Smooth muscle cell of the umbilical artery (primary cell): ENCODE data around the gene CD79B. TPM values are rescaled to one million over a fixed set of nuclear protein-coding genes. Genes with fewer than 3 reads are reported as not detected.

Source experiments
- total RNA-seq: library from RNA; depleted of rRNA; stranded (reverse); fragments of >200 nt; gene quantifications from 2 replicates; pipeline ENCODE4 v1.2.3, GENCODE V29; 2014

CD79B gene
- total RNA-seq, result not detected in 2 replicates

DNA sequence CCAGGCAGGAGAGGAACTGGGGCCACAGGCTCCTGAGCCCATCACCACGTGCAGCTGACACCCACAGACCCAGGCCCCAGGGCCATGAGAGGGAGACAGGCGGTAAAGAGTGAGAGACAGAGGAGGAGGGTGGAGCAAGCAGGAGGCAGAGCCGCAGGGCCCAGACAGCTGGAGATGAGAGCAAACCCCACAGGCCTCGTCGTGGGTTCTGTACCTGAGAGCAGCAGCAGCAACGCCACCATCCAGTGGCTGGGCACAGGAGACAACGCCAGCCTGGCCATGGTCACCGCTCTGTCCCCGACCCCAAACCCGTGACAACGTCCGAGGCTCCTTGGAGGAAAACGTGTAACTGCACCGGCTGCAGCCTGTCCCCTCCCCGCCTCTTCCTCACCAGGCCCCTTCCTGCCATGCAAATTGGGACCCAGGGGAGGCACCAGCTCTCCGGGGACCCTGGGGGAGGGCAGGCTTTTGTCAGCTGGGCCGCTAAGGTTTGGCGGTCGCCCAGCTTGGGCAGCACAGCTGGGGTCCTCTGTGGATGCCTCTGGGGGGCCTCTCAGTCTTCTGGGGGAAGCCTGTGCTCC lies at the start of gene CD79B:
Gene CD79B (minus strand): TSS at position 351 of the 581 bp plus-strand sequence. CDS start 70 bp downstream, at position 281.

GRCh38 chr17:63972796-63973195 lies 40.7 kb upstream of the CD79B start, which contains the start of gene SCN4A:
SCN4A (minus strand) TSS chr17:63972918; CDS start chr17:63972841, 77 bp downstream.

DNA sequence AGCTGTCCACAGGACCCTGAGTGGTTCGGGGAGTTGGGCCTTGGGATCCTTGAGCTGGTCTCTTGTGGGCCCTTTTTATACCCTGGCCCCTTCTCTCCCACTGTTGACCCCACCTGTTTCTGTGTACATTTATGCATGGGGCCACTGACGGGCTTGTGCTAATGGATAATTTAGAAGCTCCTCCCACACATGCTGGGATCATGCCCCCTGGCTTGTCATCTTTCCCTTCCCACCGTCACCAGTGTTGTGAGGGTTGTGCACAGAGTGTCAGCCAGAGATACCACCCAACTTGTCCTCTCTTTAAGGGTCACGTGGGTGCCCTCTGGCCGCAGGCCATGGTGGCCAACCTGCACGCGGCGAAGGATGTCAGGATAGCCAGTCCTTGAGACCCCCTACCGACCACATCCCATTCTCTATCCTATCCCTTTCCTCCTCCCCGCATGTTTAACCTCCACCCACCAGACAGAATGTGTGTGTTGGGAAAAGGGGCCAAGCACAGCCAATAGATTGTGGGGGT lies 13.3 kb downstream of the CD79B start, which contains the start of gene GH1:
Gene GH1 (minus strand): TSS at position 51 of the 517 bp plus-strand sequence. CDS start 63 bp downstream, outside the sequence.

DNA sequence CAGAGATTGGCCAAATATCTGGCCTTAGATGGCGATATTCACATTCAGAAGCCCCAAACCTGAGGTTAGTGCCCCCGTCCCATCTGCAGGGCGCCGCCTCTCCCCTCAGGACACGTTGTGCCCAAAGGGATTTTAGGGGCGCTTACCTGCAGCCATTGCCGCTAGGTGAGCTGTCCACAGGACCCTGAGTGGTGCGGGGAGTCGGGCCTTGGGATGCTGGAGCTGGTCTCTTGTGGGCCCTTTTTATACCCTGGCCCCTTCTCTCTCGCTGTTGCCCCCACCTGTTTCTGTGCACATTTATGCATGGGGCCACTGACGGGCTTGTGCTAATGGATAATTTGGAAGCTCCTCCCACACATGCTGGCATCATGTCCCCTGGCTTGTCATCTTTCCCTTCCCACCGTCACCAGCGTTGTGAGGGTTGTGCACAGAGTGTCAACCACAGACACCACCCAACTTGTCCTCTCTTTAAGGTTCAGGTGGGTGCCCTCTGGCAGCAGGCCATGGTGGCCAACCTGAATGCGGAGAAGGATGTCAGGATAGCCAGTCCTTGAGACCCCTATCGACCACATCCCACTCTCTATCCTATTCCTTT lies 21.0 kb downstream of the CD79B start, which contains the start of gene CSHL1:
Gene CSHL1 (minus strand): TSS at position 218 of the 595 bp plus-strand sequence. CDS start 62 bp downstream, at position 156.

GRCh38 chr17:63896524-63897354 lies 35.4 kb downstream of the CD79B start, which contains the start of gene CSH1:
CSH1 (minus strand) TSS chr17:63896574; CDS start chr17:63896511, 63 bp downstream.

GRCh38 chr17:63881935-63882601 lies 50.1 kb downstream of the CD79B start, which contains the start of gene GH2:
GH2 (minus strand) TSS chr17:63881944; CDS start chr17:63881801, 143 bp downstream.

Other genes with a start within 250 kb of the CD79B start
- gene LIMD2, start 232.2 kb downstream of the CD79B start, total RNA-seq, result 7.4 and 16.4 TPM in 2 replicates
- 21.1 and 23.8 TPM in 2 replicates for gene STRADA, start 190.5 kb downstream of the CD79B start, total RNA-seq
- 87.6 and 102 TPM in 2 replicates for gene CCDC47, start 158.7 kb downstream of the CD79B start, total RNA-seq
- gene DDX42, start 158.2 kb downstream of the CD79B start, total RNA-seq, result 68.6 and 103 TPM in 2 replicates
- gene PSMC5, start 104.9 kb downstream of the CD79B start, total RNA-seq, result 45.4 and 62.9 TPM in 2 replicates
- gene FTSJ3, start 104.7 kb downstream of the CD79B start, total RNA-seq, result 57.6 and 65.3 TPM in 2 replicates
- gene SMARCD2, start 89.6 kb downstream of the CD79B start, total RNA-seq, result 61.5 and 65.2 TPM in 2 replicates
- gene CSH2, start 58.7 kb downstream of the CD79B start, total RNA-seq, result not detected in 2 replicates
- not detected in 2 replicates for gene GH2, start 50.4 kb downstream of the CD79B start, total RNA-seq
- gene CSH1, start 35.8 kb downstream of the CD79B start, total RNA-seq, result not detected in 2 replicates
- not detected in 2 replicates for gene CSHL1, start 21.1 kb downstream of the CD79B start, total RNA-seq
- not detected in 2 replicates for gene GH1, start 13.5 kb downstream of the CD79B start, total RNA-seq
- not detected in 2 replicates for gene SCN4A, start 40.6 kb upstream of the CD79B start, total RNA-seq
- 0.18 and 1.2 TPM in 2 replicates for gene PRR29, start 66.0 kb upstream of the CD79B start, total RNA-seq
- 2.1 and 4.2 TPM in 2 replicates for gene ICAM2, start 88.3 kb upstream of the CD79B start, total RNA-seq
- gene ERN1, start 197.8 kb upstream of the CD79B start, total RNA-seq, result 27.4 and 41.6 TPM in 2 replicates